ENCODE data around the gene TMEM51. TPM values are rescaled to one million over a fixed set of nuclear protein-coding genes. Genes with fewer than 3 reads are reported as not detected.

TMEM51 gene
- total and polyA plus RNA-seq, 2 of the 13 experiments (the other 11 are each of a cell fraction or from before 2014, with no cell fraction given): 12.2 to 22.3 TPM

DNA sequence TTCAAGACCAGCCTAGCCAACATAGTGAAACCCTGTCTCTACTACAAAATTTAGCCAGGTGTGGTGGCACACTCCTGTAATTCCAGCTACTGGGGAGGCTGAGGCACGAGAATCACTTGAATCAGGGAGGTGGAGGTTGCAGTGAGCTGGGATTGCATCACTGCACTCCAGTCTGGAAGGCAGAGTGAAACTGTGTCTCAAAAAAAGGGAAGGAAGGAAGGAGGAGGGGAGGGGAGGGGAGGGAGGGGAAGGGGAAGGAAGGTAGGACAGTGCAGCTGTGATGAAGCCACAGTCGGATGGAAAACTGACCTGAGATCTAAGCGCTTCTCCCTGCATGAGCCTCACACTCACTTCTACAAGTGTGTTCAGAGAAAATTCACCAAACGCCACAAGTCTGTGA, 71.4 kb downstream of the TMEM51 start (continued):
- TF ChIP-seq, protein P1, sequence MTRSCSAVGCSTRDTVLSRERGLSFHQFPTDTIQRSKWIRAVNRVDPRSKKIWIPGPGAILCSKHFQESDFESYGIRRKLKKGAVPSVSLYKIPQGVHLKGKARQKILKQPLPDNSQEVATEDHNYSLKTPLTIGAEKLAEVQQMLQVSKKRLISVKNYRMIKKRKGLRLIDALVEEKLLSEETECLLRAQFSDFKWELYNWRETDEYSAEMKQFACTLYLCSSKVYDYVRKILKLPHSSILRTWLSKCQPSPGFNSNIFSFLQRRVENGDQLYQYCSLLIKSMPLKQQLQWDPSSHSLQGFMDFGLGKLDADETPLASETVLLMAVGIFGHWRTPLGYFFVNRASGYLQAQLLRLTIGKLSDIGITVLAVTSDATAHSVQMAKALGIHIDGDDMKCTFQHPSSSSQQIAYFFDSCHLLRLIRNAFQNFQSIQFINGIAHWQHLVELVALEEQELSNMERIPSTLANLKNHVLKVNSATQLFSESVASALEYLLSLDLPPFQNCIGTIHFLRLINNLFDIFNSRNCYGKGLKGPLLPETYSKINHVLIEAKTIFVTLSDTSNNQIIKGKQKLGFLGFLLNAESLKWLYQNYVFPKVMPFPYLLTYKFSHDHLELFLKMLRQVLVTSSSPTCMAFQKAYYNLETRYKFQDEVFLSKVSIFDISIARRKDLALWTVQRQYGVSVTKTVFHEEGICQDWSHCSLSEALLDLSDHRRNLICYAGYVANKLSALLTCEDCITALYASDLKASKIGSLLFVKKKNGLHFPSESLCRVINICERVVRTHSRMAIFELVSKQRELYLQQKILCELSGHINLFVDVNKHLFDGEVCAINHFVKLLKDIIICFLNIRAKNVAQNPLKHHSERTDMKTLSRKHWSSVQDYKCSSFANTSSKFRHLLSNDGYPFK (CRISPR knock-in tag; IDR thresholded peaks at IDR 0.05; ENCODE audit: borderline replicate concordance): no peak
- TF ChIP-seq ZNF687 (CRISPR knock-in tag; IDR thresholded peaks at IDR 0.05) (no peak), SRSF4 (IDR thresholded peaks at IDR 0.05; ENCODE audit: low read depth, low read length, poor library complexity, severe bottlenecking) (no peak), CBFB (CRISPR knock-in tag; IDR thresholded peaks at IDR 0.05) (no peak), PHB2 (IDR thresholded peaks at IDR 0.05; ENCODE audit: partially characterized antibody) (no peak)

DNA sequence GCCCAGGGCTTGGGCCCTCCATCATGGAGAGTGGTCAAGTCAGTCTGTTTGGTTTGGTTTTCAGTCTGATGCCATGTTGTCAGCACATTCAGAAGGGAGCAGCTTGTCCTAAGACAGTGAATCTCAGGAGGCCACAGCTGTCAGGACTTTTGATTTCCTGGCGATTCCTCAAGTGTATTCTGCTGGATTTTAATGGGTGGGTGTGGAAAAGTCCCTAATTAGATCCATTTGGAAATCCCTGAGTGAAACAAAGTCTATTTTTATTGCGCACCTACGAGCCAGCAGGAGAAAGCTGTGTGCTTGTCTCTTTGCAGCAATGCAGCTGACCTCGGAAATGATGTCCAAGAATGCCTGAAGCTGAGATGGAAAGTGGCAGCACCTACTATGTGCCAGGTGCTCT, 71.9 kb downstream of the TMEM51 start:
- FAIRE-seq: no peak
- no peak for ATAC-seq
- Histone ChIP-seq H3K79me2 (ENCODE audit: insufficient read depth, low read length) (no peaks in the 10 kb centered on the region), H3K9ac (ENCODE audit: insufficient read depth, low read depth, low read length) (no peak overlapping the region), H3K9me3 (ENCODE audit: low read length) (no peaks in the 10 kb centered on the region), H3K4me1 (ENCODE audit: insufficient read depth, low read length) (peaks cover 13% of the 10 kb centered on the region), H3K27ac (ENCODE audit: extremely low read length, insufficient read depth, low read length) (no peak overlapping the region), H3K27me3 (ENCODE audit: control insufficient read depth in 1 of 2, insufficient read depth in 2 of 2, low read length in 2 of 2) (no peaks in the 10 kb centered on the region), H2AFZ (ENCODE audit: low read length) (no peak overlapping the region), H3K4me2 (ENCODE audit: low read depth, low read length) (no peak overlapping the region), H4K20me1 (ENCODE audit: insufficient read depth, low read length) (peaks cover 12% of the 10 kb centered on the region; the same call in 1 of the 2 replicates), H3K4me3 (replicated peaks in 1 of 3; ENCODE audit: insufficient read depth in 1 of 3, low read depth in 2 of 3, low read length in 3 of 3) (no peak overlapping the region), H3K36me3 (replicated peaks in 1 of 2; ENCODE audit: control insufficient read depth in 1 of 2, insufficient read depth in 2 of 2, low read length in 2 of 2) (0 out of 5 replicates have a peak, but pooled peaks cover 0 to 2% of the 10 kb centered on the region in 2 experiments)
- WGBS (ENCODE audit: low lambda C conversion rate): 54% methylated on average over 4 of the region's 4 CpGs
- ChIA-PET CTCF (ENCODE audit: low intra/inter-chr PET ratio, low total read pairs) (no interaction called here), POLR2A (no interaction called here)
- intact Hi-C loops (cut with micrococcal nuclease; ENCODE audit: unreplicated experiment) (no loop called here), in situ Hi-C loops (cut with HindIII; ENCODE audit: extremely low pct_ligation_motif_present, low pct_unique_long_range_greater_than_20kb) (no loop called here)
- no peak for DNase-seq (ENCODE audit: low spot score)
- no TSS peak for BruUV-seq (replicated peaks)
- TF ChIP-seq SOX5 (CRISPR knock-in tag; IDR thresholded peaks at IDR 0.05; ENCODE audit: borderline replicate concordance) (no peak), GMEB1 (CRISPR knock-in tag; IDR thresholded peaks at IDR 0.05; ENCODE audit: borderline replicate concordance) (no peak), ZNF30 (CRISPR knock-in tag; IDR thresholded peaks at IDR 0.05) (no peak), ZNF441 (CRISPR knock-in tag; IDR thresholded peaks at IDR 0.05; ENCODE audit: borderline replicate concordance) (no peak), ATF4 (CRISPR knock-in tag; IDR thresholded peaks at IDR 0.05) (no peak), ESRRA (CRISPR knock-in tag; IDR thresholded peaks at IDR 0.05; ENCODE audit: low read depth) (no peak), CBFB (CRISPR knock-in tag; IDR thresholded peaks at IDR 0.05) (no peak), SUZ12 (IDR thresholded peaks at IDR 0.05; ENCODE audit: low read depth, low read length) (no peak), ZBTB42 (CRISPR knock-in tag; IDR thresholded peaks at IDR 0.05) (no peak), ZNF160 (CRISPR knock-in tag; IDR thresholded peaks at IDR 0.05) (no peak)
